Activated B cell treated with CpG ODN at 0.5 μM for 24 hours (primary cell): ENCODE data around the gene SLAMF7. TPM values are rescaled to one million over a fixed set of nuclear protein-coding genes. Genes with fewer than 3 reads are reported as not detected.
"Not testable (repeated sequence)": the region's sequence is repeated elsewhere in the genome, so short reads cannot be mapped to it uniquely, and the experiment has no call there.

Source experiments
- ATAC-seq: fragments of 200-7000 bp; cut with Tn5 transposase; one replicate; pipeline ENCODE4 v1.10.0; 2021; ENCODE audit warnings: low read depth, mild to moderate bottlenecking, moderate library complexity
- CTCF ChIA-PET: fragments of 350-600 bp; sonication (Branson Sonifier 250); formaldehyde crosslinking; loops from one replicate; lab custom pipeline; 2021; ENCODE audit warnings: antibody characterized with exemption; lab: Charles Lee
- POLR2A ChIA-PET: fragments of 350-600 bp; sonication (Branson Sonifier 250); formaldehyde crosslinking; loops from one replicate; lab custom pipeline; 2021; ENCODE audit warnings: antibody characterized with exemption; lab: Charles Lee
- DNase-seq: peaks from one replicate; pipeline ENCODE4 v3.0.0; 2022
- H3K27ac Mint-ChIP-seq: one replicate; pipeline ENCODE4 v1.8.0; 2020; ENCODE audit warnings: mixed read lengths
- H3K27me3 Mint-ChIP-seq: one replicate; pipeline ENCODE4 v1.8.0; 2021; ENCODE audit warnings: mixed read lengths
- H3K36me3 Mint-ChIP-seq: one replicate; pipeline ENCODE4 v1.8.0; 2021; ENCODE audit warnings: low read depth, mixed read lengths
- H3K4me1 Mint-ChIP-seq: one replicate; pipeline ENCODE4 v1.8.0; 2021; ENCODE audit warnings: mixed read lengths
- H3K4me3 Mint-ChIP-seq: one replicate; pipeline ENCODE4 v1.8.0; 2020; ENCODE audit warnings: mild to moderate bottlenecking, mixed read lengths
- H3K9me3 Mint-ChIP-seq: one replicate; pipeline ENCODE4 v1.8.0; 2020; ENCODE audit warnings: mixed read lengths
- CTCF ChIP-seq: fragments of 200-600 bp; IDR thresholded peaks from one replicate; pipeline ENCODE4 v1.8.0; 2022; ENCODE audit warnings: antibody characterized with exemption, mild to moderate bottlenecking
- intact Hi-C: fragments of 100-400 bp; cut with micrococcal nuclease; formaldehyde crosslinking; loops from one replicate; pipeline ENCODE4 v1.15.1; 2024
- total RNA-seq: library from RNA; stranded (reverse); gene quantifications from 2 replicates; pipeline ENCODE4 v1.2.3, GENCODE V29; 2022

Gene SLAMF7
- total RNA-seq, 1 donor from 2014 or later: 119 TPM

DNA sequence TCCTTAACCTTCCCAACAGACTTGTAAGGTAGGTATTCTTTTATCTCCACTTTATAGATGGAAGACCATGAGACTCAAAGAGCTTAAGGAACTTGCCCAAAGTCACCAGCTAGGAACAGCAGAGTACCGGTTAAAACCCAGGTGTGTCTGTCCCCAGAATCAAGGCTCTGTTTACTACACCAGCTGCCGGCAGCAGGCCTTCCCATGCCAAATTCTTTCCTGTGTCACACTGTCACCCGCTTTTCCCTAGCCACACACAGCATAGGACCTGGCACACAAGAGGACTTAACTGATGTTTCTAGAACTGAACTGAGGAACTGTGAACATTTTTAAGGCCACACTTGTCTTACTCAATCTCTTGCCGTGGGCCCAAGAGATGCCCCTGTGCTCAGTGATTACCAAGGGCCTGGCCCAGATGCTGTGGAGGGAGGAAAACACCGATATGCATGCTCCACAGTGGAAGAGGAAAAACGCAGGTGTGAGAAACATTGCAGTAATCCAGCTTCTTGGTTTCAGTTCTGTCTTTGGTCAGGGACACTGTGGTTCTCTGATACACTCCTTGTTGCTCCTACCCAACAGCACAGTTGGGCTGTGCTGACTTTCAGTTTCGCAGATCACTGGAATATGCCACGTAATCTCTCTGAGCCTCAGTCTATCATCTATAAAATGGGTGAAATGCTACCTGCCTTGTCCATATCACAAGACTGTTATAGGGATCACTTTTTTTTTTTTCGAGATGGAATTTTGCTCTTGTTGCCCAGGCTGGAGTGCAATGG is 43.1 kb downstream of the SLAMF7 start:
- CTCF ChIA-PET: interaction anchor here (1.0 to 4.7 kb wide), 10 partner anchors 8 to 208 kb away, joined by 3 to 46 read pairs (median 13); partner anchors contain the start of genes ITLN2 and LY9
- intact Hi-C loops: loop anchor here (1.0 kb wide), 2 partner anchors 8 to 14 kb away; partner anchors contain the start of gene LY9
- Mint-ChIP-seq H3K27me3 (no peaks in the 10 kb centered on the region), H3K36me3 (no peaks in the 10 kb centered on the region), H3K4me1 (peaks cover 60% of the 10 kb centered on the region), H3K27ac (peak overlapping the region; percentile 89), H3K9me3 (no peaks in the 10 kb centered on the region), H3K4me3 (peak overlapping the region; percentile 36)
- DNase-seq (no peak), ATAC-seq (peak; percentile 88)
- no peak for TF ChIP-seq CTCF
- POLR2A ChIA-PET: interaction anchor here (0.6 to 3.4 kb wide), 10 partner anchors 8 to 315 kb away, joined by 3 to 52 read pairs (median 4); partner anchors contain the start of gene LY9

DNA sequence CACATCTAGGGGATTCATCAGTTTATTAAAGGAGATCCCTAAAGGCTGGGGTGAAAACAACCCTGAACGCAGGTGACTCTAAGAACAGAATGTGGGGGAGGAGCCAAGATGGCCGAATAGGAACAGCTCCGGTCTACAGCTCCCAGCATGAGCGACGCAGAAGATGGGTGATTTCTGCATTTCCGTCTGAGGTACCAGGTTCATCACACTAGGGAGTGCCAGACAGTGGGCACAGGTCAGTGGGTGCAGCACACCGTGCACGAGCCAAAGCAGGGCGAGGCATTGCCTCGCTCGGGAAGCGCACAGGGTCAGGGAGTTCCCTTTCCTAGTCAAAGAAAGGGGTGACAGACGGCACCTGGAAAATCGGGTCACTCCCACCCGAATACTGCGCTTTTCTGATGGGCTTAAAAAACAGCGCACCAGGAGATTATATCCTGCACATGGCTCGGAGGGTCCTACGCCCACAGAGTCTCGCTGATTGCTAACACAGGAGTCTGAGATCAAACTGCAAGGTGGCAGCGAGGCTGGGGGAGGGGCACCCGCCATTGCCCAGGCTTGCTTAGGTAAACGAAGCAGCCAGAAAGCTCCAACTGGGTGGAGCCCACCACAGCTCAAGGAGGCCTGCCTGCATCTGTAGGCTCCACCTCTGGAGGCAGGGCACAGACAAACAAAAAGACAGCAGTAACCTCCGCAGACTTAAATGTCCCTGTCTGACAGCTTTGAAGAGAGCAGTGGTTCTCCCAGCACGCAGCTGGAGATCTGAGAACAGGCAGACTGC is 44.1 kb downstream of the SLAMF7 start:
- H3K27me3 Mint-ChIP-seq, H3K36me3 Mint-ChIP-seq, DNase-seq, H3K4me3 Mint-ChIP-seq, CTCF ChIA-PET, H3K9me3 Mint-ChIP-seq, ATAC-seq: not testable (repeated sequence)
- Mint-ChIP-seq H3K27ac (peak overlapping the region; percentile 89), H3K4me1 (peaks cover 54% of the 10 kb centered on the region)
- POLR2A ChIA-PET: interaction anchor here (1.4 to 3.4 kb wide), 3 partner anchors 7 to 17 kb away, joined by 5 to 52 read pairs (median 27); partner anchors contain the start of gene LY9
- intact Hi-C loops: loop anchor here (1.0 kb wide), 2 partner anchors 7 to 13 kb away; partner anchors contain the start of gene LY9

- no peak for ATAC-seq
These were observed 50.1 kb downstream of the SLAMF7 start for GRCh38 chr1:160789051-160789701.

GRCh38 chr1:160789702-160790611 is 50.9 kb downstream of the SLAMF7 start:
- H3K36me3 Mint-ChIP-seq: no peaks in the 10 kb centered on the region
- peak overlapping the region; percentile 59 for H3K4me3 Mint-ChIP-seq
- H3K4me1 Mint-ChIP-seq: peaks cover 44% of the 10 kb centered on the region
- no peaks in the 10 kb centered on the region for H3K9me3 Mint-ChIP-seq
- TF ChIP-seq CTCF: no peak
- no peaks in the 10 kb centered on the region for H3K27me3 Mint-ChIP-seq
- DNase-seq: peak; percentile 74
- H3K27ac Mint-ChIP-seq: peak overlapping the region; percentile 98
- peak; percentile 84 for ATAC-seq
- ChIA-PET POLR2A (interaction anchor here (0.6 to 2.9 kb wide), 23 partner anchors 9 to 308 kb away, joined by 3 to 37 read pairs (median 4); partner anchors contain the start of genes CD48, KLHDC9, SLAMF1 and SLAMF7), CTCF (interaction anchor here (1.1 to 2.4 kb wide), 7 partner anchors 9 to 164 kb away, joined by 3 to 18 read pairs (median 4); partner anchors contain the start of gene ITLN2)
- intact Hi-C loops: loop anchor here (1.0 kb wide), 4 partner anchors 8 to 22 kb away; no protein-coding TSS in a partner anchor

More at GRCh38 chr1:160789051-160789701, 50.1 kb downstream of the SLAMF7 start:
- intact Hi-C loops: loop anchor here (1.0 kb wide), 2 partner anchors 13 to 21 kb away; no protein-coding TSS in a partner anchor
- H3K27me3 Mint-ChIP-seq: no peaks in the 10 kb centered on the region
- peaks cover 40% of the 10 kb centered on the region for H3K4me1 Mint-ChIP-seq
- CTCF ChIA-PET: interaction anchor here (1.1 to 2.4 kb wide), 4 partner anchors 12 to 165 kb away, joined by 3 to 18 read pairs (median 4); partner anchors contain the start of gene ITLN2
- H3K27ac Mint-ChIP-seq: peak overlapping the region; percentile 98
- DNase-seq: no peak
- no peaks in the 10 kb centered on the region for H3K36me3 Mint-ChIP-seq
- no peak for TF ChIP-seq CTCF
- peak overlapping the region; percentile 59 for H3K4me3 Mint-ChIP-seq
- POLR2A ChIA-PET: interaction anchor here (0.6 to 2.9 kb wide), 19 partner anchors 8 to 279 kb away, joined by 3 to 37 read pairs (median 5); partner anchors contain the start of genes CD48, SLAMF1 and SLAMF7
- H3K9me3 Mint-ChIP-seq: no peaks in the 10 kb centered on the region
